ENCODE measurements around the gene POLE. TPM values are rescaled to one million over a fixed set of nuclear protein-coding genes. Genes with fewer than 3 reads are reported as not detected.

Gene POLE
- total RNA-seq, 1 donor, result 37.4 TPM

DNA sequence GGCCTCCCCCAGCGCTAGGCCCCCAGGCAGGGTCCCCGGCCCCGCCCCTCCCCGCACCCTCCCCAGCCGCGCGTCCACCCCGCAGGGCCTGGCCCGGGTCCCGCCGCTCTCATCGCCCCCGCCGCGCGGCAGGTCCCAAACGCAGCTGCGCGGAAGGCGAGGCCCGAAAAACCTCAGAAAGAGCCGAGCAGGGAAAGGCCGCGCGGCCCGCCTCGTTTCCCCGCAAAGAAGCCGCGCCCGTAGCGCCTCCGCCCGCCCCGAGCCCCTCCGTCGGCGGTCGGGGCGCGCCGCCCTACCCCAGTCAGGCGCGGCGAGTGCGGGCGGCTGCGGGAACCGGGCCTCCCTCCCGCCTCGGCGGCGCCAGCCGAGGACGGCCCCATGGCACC, 324 bp downstream of the POLE start:
- H3K4me3 ChIP-seq (ENCODE audit: low read depth, low read length), result peak overlapping the region; percentile 68
- DNase-seq (ENCODE audit: low read depth), result no peak
- TF ChIP-seq, protein P1, sequence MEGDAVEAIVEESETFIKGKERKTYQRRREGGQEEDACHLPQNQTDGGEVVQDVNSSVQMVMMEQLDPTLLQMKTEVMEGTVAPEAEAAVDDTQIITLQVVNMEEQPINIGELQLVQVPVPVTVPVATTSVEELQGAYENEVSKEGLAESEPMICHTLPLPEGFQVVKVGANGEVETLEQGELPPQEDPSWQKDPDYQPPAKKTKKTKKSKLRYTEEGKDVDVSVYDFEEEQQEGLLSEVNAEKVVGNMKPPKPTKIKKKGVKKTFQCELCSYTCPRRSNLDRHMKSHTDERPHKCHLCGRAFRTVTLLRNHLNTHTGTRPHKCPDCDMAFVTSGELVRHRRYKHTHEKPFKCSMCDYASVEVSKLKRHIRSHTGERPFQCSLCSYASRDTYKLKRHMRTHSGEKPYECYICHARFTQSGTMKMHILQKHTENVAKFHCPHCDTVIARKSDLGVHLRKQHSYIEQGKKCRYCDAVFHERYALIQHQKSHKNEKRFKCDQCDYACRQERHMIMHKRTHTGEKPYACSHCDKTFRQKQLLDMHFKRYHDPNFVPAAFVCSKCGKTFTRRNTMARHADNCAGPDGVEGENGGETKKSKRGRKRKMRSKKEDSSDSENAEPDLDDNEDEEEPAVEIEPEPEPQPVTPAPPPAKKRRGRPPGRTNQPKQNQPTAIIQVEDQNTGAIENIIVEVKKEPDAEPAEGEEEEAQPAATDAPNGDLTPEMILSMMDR (IDR thresholded peaks at IDR 0.05; ENCODE audit: insufficient read depth, low read length), result no peak

DNA sequence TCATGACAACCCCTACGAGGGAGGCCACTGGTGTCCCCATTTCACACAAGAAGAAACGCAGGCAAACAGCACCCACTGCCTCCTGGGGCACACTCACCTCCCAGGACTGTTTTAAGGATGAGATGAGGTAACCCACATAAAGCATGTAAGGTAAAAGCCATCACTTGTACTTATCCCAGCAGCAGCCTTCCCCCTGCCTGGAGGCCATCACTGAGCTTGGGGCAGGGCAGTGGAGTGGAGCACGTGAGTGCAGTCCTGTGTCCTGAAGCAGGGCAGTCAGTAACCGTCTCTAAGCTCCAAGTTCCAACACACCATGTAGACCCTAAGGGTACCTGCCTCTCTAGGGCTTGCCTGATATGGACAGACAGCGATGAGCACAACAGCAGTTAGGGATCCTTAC, 1.7 kb downstream of the POLE start:
- TF ChIP-seq, protein P1 (IDR thresholded peaks at IDR 0.05; ENCODE audit: insufficient read depth, low read length), result no peak
- H3K4me3 ChIP-seq (ENCODE audit: low read depth, low read length), result peak overlapping the region; percentile 9
- DNase-seq (ENCODE audit: low read depth), result no peak

DNA sequence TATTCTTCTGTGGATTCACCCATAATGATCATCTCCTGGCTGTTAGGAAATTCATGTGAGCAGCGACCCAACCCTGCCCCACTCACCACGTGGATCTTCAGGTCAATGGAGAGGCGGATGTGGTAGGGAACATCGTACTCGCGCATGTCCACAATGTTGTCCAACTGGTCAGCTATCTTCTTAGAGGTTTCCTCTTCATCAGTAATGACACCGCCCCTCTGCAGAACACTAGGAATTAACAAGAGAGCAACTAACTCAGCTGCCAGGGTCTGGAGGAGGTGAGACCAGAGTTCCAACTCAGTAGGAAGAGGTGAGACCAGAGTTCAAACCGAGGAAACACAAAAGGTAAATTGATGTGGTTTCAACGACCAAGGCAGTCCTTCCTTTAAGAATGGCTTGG, 9.7 kb downstream of the POLE start:
- DNase-seq (ENCODE audit: low read depth), result no peak
- TF ChIP-seq, protein P1 (IDR thresholded peaks at IDR 0.05; ENCODE audit: insufficient read depth, low read length), result no peak
- H3K4me3 ChIP-seq (ENCODE audit: low read depth, low read length), result no peak overlapping the region

DNA sequence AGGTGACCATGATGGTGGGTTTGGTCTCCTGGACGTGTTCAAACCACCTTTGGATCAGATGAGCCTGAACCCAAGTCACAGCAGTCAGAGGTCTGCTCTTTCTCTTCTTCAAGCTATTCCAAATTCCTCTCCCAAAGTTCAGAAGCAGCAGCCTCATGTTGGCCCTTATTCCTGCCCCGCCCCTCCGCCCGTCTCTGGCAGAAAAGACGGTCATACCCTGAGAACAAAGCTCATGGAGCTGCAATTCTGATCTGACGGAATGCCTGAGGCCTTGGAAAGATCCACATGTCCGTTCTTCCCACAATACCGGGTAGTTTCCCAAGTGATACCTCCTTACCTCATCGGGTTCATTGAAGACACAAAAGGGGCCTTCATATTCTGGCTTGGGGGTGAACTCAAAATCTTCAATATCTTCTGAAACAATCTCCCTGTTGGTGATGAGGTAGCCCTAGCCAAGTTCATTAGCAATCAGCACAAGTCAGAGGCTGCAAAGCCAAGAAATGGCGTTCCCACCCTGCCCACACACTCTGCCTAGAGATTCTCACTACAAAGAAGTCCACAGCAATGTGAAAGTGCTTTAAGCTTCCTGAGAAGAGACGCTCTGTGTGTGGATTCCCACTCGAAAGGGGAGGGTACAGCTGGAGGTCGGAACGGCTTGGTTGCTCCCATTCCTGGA, 11.2 kb downstream of the POLE start:
- DNase-seq (ENCODE audit: low read depth), result no peak
- H3K4me3 ChIP-seq (ENCODE audit: low read depth, low read length), result no peak overlapping the region
- TF ChIP-seq, protein P1 (IDR thresholded peaks at IDR 0.05; ENCODE audit: insufficient read depth, low read length), result no peak

DNA sequence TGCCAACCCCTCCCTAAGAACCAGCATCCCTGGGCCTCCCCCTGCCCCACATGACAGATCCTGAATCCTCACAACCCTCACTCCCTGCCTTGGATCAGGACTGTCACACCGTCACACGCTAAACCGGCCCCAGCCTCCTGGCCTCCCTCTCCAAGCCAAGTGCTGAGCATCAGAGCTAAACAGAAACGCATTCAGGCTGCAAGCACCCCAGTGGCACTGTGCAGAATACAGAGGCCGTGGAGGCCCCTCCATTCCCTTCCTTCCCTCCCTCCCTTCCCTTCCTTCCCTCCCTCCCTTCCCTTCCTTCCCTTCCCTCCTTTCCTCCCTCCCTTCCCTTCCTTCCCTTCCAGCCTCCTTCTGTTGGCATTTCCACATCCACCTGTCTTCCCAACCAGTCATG, 12.6 kb downstream of the POLE start:
- no peak for DNase-seq (ENCODE audit: low read depth)
- no peak overlapping the region for H3K4me3 ChIP-seq (ENCODE audit: low read depth, low read length)
- TF ChIP-seq, protein P1 (IDR thresholded peaks at IDR 0.05; ENCODE audit: insufficient read depth, low read length), result no peak

DNA sequence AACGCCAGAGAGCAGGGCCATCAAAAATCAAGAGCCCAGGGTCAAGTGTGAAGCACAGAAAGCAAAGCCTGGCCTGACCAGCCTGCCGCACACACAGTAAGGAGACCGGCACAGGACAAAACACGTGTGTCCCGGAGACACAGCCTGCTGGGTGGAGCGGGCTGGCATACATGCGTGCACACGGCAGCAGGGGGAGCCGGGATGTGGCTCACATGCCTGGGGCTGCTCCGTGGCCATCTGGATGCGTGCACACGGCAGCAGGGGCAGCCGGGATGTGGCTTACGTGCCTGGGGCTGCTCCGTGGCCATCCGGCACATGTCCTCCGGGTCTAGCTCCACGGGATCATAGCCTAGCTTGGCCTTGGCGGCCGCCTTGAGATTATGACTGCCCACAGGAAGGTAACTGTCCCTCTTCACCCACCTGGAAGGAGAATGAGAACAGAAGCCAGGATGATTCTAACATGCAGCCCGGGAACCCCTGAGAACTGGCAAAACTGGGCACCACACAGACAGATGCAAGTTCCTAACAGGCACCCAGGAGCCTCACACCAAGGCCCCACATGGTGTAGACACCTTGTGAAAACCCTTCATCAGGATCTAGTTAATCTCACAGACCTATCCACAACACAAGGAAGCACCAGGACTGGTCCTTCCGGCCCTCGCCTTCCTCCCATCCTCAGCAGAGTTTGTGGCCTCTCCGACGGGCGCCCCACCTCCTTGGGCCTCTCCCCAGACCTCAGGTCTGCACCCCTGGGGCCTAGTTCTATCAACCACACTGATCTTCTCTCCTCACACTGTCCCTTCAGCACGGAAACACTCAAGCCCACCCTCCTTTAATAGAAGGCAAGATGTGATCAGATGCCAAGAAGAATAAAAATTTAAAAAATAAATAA, 13.6 kb downstream of the POLE start:
- H3K4me3 ChIP-seq (ENCODE audit: low read depth, low read length), result no peak overlapping the region
- DNase-seq (ENCODE audit: low read depth), result no peak
- TF ChIP-seq, protein P1 (IDR thresholded peaks at IDR 0.05; ENCODE audit: insufficient read depth, low read length), result no peak

Measured in fibroblast of the aortic adventitia (primary cell).